ENCODE measurements around the gene TSHZ2.

DNA sequence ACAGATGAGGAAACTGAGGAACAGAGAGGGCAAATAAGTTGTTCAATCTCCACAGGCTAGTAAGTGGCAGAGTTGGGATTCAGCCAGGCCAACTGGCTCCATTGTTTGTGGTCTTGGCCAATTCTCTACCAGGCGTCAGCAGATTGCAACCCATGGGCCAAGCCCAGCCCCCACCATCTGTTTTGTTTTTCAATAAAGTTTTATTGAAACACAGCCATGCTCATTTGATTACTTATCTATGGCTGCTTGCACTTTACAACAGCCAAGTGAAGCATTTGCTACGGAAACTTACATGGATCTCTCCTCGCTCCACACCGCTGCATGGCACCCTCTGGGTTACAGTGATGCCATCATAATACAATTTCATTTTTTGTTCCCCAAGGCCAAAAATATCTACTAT lies 530.7 kb downstream of the TSHZ2 start:
- TF ChIP-seq ZNF274 (IDR thresholded peaks at IDR 0.05; ENCODE audit: low read depth, low read length) = no peak
- TF ChIP-seq SUZ12 (IDR thresholded peaks at IDR 0.05; ENCODE audit: extremely low read depth, insufficient read depth, insufficient read length) = no peak
- TF ChIP-seq YY1 (IDR thresholded peaks at IDR 0.05; ENCODE audit: insufficient read depth, insufficient read length) = no peak

Data from NT2/D1 (cell line).